K562 (cell line): ENCODE results near the gene ZMIZ1. TPM values are rescaled to one million over a fixed set of nuclear protein-coding genes. Genes with fewer than 3 reads are reported as not detected.

Experiments
- CBX5 ChIP-seq: IDR thresholded peaks from 2 replicates; pipeline ENCODE4 v1.6.1; 2014; ENCODE audit warnings: low read depth, borderline replicate concordance
- ESRRB ChIP-seq: fragments of 250-450 bp; sonication (Bioruptor Pico); IDR thresholded peaks from 2 replicates; pipeline ENCODE4 v1.5.0; 2020; ENCODE audit warnings: mild to moderate bottlenecking, moderate library complexity, borderline replicate concordance
- ETV5 ChIP-seq: sonication (generic); formaldehyde crosslinking; IDR thresholded peaks from 2 replicates; pipeline ENCODE4 v1.4.0; 2020; ENCODE audit warnings: low read depth, mild to moderate bottlenecking, missing genetic modification reagents
- JUNB ChIP-seq: fragments of 450-650 bp; formaldehyde crosslinking; conservative IDR thresholded peaks from 2 replicates; pipeline ENCODE4 v1.4.0; 2020; ENCODE audit warnings: mild to moderate bottlenecking
- KLF13 ChIP-seq: fragments of 450-650 bp; IDR thresholded peaks from 2 replicates; pipeline ENCODE4 v1.6.1; 2016; ENCODE audit warnings: missing genetic modification characterization, low read depth, mild to moderate bottlenecking, missing compliant biosample characterization, moderate library complexity, borderline replicate concordance
- MYNN ChIP-seq, 2 experiments: sonication (generic); formaldehyde crosslinking in 1 of 2; IDR thresholded peaks; 2 replicates each; pipeline versions ENCODE4 v1.5.0 to v1.6.1; 2016 to 2020; ENCODE audit warnings: antibody characterized with exemption in 1 of 2, missing genetic modification reagents in 1 of 2
- NFE2L1 ChIP-seq: fragments of 450-650 bp; IDR thresholded peaks from 2 replicates; pipeline ENCODE4 v1.6.1; 2016; ENCODE audit warnings: missing genetic modification characterization, low read depth, mild to moderate bottlenecking, missing compliant biosample characterization, moderate library complexity, borderline replicate concordance
- SREBF1 ChIP-seq: fragments of 150-350 bp; IDR thresholded peaks from 2 replicates; pipeline ENCODE4 v1.6.1; 2014; ENCODE audit warnings: antibody characterized with exemption, low read depth, low read length, borderline replicate concordance
- XRCC5 ChIP-seq: fragments of 200-400 bp; formaldehyde crosslinking; IDR thresholded peaks from 2 replicates; pipeline ENCODE4 v1.6.1; 2017; ENCODE audit warnings: low read depth, mild to moderate bottlenecking, low read length
- polyA plus RNA-seq, 8 experiments: library from polyadenylated mRNA; depleted of rRNA in 4 of 8; stranded (reverse) in 5 of 8; unstranded in 3 of 8; fragments of >200 nt; fragmentation: Nextera tagmentation in 2 of 8; fragmentation: Illumina TruSeq in 1 of 8; extraction: Ambion mirVana in 2 of 8; extraction: Trizol in 1 of 8; gene quantifications; 2 replicates each; pipeline versions ENCODE4 v1.2.1 to v1.2.3, GENCODE V29; 2011 to 2014; ENCODE audit warnings: inconsistent platforms in 1 of 8, missing spikeins in 1 of 8
- total RNA-seq, 7 experiments: library from RNA; depleted of rRNA in 6 of 7; stranded (reverse); fragments of >200 nt in 6 of 7; fragmentation: Illumina TruSeq in 2 of 7; extraction: Trizol in 2 of 7; gene quantifications; 2 replicates each; pipeline versions ENCODE4 v1.2.1 to v1.2.3, GENCODE V29; 2011 to 2021; ENCODE audit warnings: low replicate concordance in 1 of 7
- TF ChIP-seq, protein P1 (sequence below): fragments of 200-800 bp; sonication (Bioruptor generic); IDR thresholded peaks from 2 replicates; pipeline ENCODE4 v1.6.1; 2017; ENCODE audit warnings: missing genetic modification characterization, missing compliant biosample characterization
- TF ChIP-seq, protein P2 (sequence below): fragments of 450-650 bp; IDR thresholded peaks from 2 replicates; pipeline ENCODE4 v1.6.1; 2016; ENCODE audit warnings: borderline replicate concordance
- TF ChIP-seq, protein P3 (sequence below), 2 experiments: fragments of 450-650 bp in 1 of 2; IDR thresholded peaks; 2 replicates each; pipeline ENCODE4 v1.6.1; 2011 to 2017; ENCODE audit warnings: low read depth in 2 of 2, antibody characterized with exemption in 1 of 2, borderline replicate concordance in 1 of 2, low read length in 1 of 2, mild to moderate bottlenecking in 1 of 2, mixed read lengths in 1 of 2; ENCODE audit not compliant: control insufficient read depth in 1 of 2
- TF ChIP-seq, protein P4 (sequence below): conservative IDR thresholded peaks from 2 replicates; pipeline ENCODE4 v1.6.1; 2011; ENCODE audit warnings: low read depth, mild to moderate bottlenecking, low read length; ENCODE audit not compliant: control insufficient read depth
- TF ChIP-seq, protein P5 (sequence below): sonication (generic); formaldehyde crosslinking; IDR thresholded peaks from 2 replicates; pipeline ENCODE4 v1.8.1; 2023; ENCODE audit warnings: mild to moderate bottlenecking, missing genetic modification reagents
- TF ChIP-seq, protein P6 (sequence below): sonication (generic); IDR thresholded peaks from 2 replicates; pipeline ENCODE4 v1.6.1; 2016

The ZMIZ1 gene
- total and polyA plus RNA-seq, 9 of the 15 experiments (the other 6 are each of a cell fraction or from before 2014, with no cell fraction given), result 1.0 to 37.3 (median 4.3) TPM

DNA sequence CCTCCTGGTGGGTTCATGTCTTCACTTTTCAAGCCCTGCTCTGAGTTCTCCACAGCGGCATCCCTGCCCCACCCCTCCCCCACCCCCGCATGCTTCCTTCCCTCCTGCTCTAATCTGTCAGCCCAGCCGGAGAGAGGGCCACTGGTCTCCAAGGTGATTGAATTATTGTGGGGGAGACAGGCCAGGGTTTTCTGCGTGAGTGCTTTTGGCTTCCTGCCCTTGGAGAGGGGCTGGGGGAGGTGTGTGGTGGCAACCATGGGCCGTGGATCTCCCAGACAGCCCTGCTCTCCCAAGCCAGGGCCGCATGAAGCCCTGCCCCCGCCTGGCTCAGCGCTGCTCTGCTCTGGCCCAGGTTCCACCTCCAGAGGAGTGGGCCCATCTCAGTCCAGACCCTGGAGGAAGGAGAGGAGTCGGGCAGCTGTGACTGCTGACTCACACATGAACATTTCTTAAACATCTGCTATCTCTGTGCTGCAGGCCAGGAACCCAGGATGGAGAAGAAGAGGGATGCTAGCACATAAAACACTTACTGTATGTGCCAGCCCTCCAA, 109.9 kb downstream of the ZMIZ1 start (continued):
- TF ChIP-seq NFE2L1 (tag), result no peak
- TF ChIP-seq, protein P1, sequence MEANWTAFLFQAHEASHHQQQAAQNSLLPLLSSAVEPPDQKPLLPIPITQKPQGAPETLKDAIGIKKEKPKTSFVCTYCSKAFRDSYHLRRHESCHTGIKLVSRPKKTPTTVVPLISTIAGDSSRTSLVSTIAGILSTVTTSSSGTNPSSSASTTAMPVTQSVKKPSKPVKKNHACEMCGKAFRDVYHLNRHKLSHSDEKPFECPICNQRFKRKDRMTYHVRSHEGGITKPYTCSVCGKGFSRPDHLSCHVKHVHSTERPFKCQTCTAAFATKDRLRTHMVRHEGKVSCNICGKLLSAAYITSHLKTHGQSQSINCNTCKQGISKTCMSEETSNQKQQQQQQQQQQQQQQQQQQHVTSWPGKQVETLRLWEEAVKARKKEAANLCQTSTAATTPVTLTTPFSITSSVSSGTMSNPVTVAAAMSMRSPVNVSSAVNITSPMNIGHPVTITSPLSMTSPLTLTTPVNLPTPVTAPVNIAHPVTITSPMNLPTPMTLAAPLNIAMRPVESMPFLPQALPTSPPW, result peak; percentile 95
- no peak for TF ChIP-seq KLF13 (tag)
- TF ChIP-seq, protein P2, sequence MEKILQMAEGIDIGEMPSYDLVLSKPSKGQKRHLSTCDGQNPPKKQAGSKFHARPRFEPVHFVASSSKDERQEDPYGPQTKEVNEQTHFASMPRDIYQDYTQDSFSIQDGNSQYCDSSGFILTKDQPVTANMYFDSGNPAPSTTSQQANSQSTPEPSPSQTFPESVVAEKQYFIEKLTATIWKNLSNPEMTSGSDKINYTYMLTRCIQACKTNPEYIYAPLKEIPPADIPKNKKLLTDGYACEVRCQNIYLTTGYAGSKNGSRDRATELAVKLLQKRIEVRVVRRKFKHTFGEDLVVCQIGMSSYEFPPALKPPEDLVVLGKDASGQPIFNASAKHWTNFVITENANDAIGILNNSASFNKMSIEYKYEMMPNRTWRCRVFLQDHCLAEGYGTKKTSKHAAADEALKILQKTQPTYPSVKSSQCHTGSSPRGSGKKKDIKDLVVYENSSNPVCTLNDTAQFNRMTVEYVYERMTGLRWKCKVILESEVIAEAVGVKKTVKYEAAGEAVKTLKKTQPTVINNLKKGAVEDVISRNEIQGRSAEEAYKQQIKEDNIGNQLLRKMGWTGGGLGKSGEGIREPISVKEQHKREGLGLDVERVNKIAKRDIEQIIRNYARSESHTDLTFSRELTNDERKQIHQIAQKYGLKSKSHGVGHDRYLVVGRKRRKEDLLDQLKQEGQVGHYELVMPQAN, result no peak; the same call in 1 of the 2 replicates
- TF ChIP-seq, protein P3, sequence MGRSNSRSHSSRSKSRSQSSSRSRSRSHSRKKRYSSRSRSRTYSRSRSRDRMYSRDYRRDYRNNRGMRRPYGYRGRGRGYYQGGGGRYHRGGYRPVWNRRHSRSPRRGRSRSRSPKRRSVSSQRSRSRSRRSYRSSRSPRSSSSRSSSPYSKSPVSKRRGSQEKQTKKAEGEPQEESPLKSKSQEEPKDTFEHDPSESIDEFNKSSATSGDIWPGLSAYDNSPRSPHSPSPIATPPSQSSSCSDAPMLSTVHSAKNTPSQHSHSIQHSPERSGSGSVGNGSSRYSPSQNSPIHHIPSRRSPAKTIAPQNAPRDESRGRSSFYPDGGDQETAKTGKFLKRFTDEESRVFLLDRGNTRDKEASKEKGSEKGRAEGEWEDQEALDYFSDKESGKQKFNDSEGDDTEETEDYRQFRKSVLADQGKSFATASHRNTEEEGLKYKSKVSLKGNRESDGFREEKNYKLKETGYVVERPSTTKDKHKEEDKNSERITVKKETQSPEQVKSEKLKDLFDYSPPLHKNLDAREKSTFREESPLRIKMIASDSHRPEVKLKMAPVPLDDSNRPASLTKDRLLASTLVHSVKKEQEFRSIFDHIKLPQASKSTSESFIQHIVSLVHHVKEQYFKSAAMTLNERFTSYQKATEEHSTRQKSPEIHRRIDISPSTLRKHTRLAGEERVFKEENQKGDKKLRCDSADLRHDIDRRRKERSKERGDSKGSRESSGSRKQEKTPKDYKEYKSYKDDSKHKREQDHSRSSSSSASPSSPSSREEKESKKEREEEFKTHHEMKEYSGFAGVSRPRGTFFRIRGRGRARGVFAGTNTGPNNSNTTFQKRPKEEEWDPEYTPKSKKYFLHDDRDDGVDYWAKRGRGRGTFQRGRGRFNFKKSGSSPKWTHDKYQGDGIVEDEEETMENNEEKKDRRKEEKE (IDR thresholded peaks at IDR 0.05; ENCODE audit: borderline replicate concordance in 1 of 2, control insufficient read depth in 1 of 2, low read depth in 2 of 2, low read length in 1 of 2), result 0 out of 4 replicates have a peak, but pooled peaks of 1 of the 2 experiments have one; percentile 51
- TF ChIP-seq, protein P4, sequence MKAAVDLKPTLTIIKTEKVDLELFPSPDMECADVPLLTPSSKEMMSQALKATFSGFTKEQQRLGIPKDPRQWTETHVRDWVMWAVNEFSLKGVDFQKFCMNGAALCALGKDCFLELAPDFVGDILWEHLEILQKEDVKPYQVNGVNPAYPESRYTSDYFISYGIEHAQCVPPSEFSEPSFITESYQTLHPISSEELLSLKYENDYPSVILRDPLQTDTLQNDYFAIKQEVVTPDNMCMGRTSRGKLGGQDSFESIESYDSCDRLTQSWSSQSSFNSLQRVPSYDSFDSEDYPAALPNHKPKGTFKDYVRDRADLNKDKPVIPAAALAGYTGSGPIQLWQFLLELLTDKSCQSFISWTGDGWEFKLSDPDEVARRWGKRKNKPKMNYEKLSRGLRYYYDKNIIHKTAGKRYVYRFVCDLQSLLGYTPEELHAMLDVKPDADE, result no peak; the same call in 1 of the 2 replicates
- TF ChIP-seq, protein P5, sequence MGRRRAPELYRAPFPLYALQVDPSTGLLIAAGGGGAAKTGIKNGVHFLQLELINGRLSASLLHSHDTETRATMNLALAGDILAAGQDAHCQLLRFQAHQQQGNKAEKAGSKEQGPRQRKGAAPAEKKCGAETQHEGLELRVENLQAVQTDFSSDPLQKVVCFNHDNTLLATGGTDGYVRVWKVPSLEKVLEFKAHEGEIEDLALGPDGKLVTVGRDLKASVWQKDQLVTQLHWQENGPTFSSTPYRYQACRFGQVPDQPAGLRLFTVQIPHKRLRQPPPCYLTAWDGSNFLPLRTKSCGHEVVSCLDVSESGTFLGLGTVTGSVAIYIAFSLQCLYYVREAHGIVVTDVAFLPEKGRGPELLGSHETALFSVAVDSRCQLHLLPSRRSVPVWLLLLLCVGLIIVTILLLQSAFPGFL, result no peak
- TF ChIP-seq, protein P6, sequence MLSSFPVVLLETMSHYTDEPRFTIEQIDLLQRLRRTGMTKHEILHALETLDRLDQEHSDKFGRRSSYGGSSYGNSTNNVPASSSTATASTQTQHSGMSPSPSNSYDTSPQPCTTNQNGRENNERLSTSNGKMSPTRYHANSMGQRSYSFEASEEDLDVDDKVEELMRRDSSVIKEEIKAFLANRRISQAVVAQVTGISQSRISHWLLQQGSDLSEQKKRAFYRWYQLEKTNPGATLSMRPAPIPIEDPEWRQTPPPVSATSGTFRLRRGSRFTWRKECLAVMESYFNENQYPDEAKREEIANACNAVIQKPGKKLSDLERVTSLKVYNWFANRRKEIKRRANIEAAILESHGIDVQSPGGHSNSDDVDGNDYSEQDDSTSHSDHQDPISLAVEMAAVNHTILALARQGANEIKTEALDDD, result no peak
- no peak for TF ChIP-seq SREBF1
- TF ChIP-seq MYNN (IDR thresholded peaks at IDR 0.05), result peak; percentile 86
- no peak for TF ChIP-seq MYNN (CRISPR knock-in tag; IDR thresholded peaks at IDR 0.05)
- 0 out of 2 replicates have a peak, but pooled peaks have one; percentile 19 for TF ChIP-seq XRCC5
- peak; percentile 38; the same call in 1 of the 2 replicates for TF ChIP-seq CBX5
- TF ChIP-seq ETV5 (CRISPR knock-in tag), result peak; percentile 81; the same call in 1 of the 2 replicates
- TF ChIP-seq JUNB (CRISPR knock-in tag), result peak; percentile 53; the same call in 1 of the 2 replicates
- no peak for TF ChIP-seq ESRRB (CRISPR knock-in tag)
